Activated gamma-delta T cell treated with Interleukin-2 at 50 U/mL for 16 hours (primary cell): Measurements from ENCODE around the gene PRKRIP1.
"Not testable (repeated sequence)": the region's sequence is repeated elsewhere in the genome, so short reads cannot be mapped to it uniquely, and the experiment has no call there.

Experiments used
- DNase-seq: peaks from one replicate; pipeline ENCODE4 v3.0.0-alpha.2; 2020

The PRKRIP1 gene

GRCh38 chr7:102404005-102404861 is 8.1 kb downstream of the PRKRIP1 start:
- DNase-seq = peak; percentile 36

GRCh38 chr7:102404862-102405188 is 8.7 kb downstream of the PRKRIP1 start:
- DNase-seq = not testable (repeated sequence)

- no peak for DNase-seq
These were observed 11.7 kb downstream of the PRKRIP1 start for GRCh38 chr7:102407910-102408309.

GRCh38 chr7:102408530-102408929 is 12.4 kb downstream of the PRKRIP1 start:
- not testable (repeated sequence) for DNase-seq

- DNase-seq = no peak
These were observed 13.2 kb downstream of the PRKRIP1 start for GRCh38 chr7:102409340-102409739.

- DNase-seq = no peak
These were observed 14.0 kb downstream of the PRKRIP1 start for GRCh38 chr7:102410123-102410522.

GRCh38 chr7:102410918-102411317 is 14.8 kb downstream of the PRKRIP1 start:
- no peak for DNase-seq

- peak; percentile 40 for DNase-seq
These were observed 16.4 kb downstream of the PRKRIP1 start for GRCh38 chr7:102412548-102412947.

GRCh38 chr7:102413091-102413490 is 16.9 kb downstream of the PRKRIP1 start:
- no peak for DNase-seq

- DNase-seq = no peak
These were observed 17.4 kb downstream of the PRKRIP1 start for GRCh38 chr7:102413611-102414010.

- DNase-seq = peak; percentile 58
These were observed 19.6 kb downstream of the PRKRIP1 start for GRCh38 chr7:102415685-102416225.

- no peak for DNase-seq
These were observed 20.2 kb downstream of the PRKRIP1 start for GRCh38 chr7:102416406-102416805.

- DNase-seq = no peak
These were observed 20.9 kb downstream of the PRKRIP1 start for GRCh38 chr7:102417105-102417504.

- no peak for DNase-seq
These were observed 22.4 kb downstream of the PRKRIP1 start for GRCh38 chr7:102418592-102418991.

GRCh38 chr7:102421706-102422240 is 25.6 kb downstream of the PRKRIP1 start:
- DNase-seq = no peak

GRCh38 chr7:102424129-102424551 is 28.0 kb downstream of the PRKRIP1 start:
- DNase-seq = no peak

- no peak for DNase-seq
These were observed 28.6 kb downstream of the PRKRIP1 start for GRCh38 chr7:102424787-102425218.

GRCh38 chr7:102425639-102426267 is 29.6 kb downstream of the PRKRIP1 start:
- peak; percentile 77 for DNase-seq

- DNase-seq = peak; percentile 52
These were observed 30.3 kb downstream of the PRKRIP1 start for GRCh38 chr7:102426268-102427018.

- no peak for DNase-seq
These were observed 30.8 kb downstream of the PRKRIP1 start for GRCh38 chr7:102427019-102427405.

GRCh38 chr7:102429141-102429899 is 33.2 kb downstream of the PRKRIP1 start:
- DNase-seq = no peak

- DNase-seq = peak; percentile 63
These were observed 35.6 kb downstream of the PRKRIP1 start for GRCh38 chr7:102431617-102432298.
